ENCODE data around the gene HMGA1. TPM values are rescaled to one million over a fixed set of nuclear protein-coding genes. Genes with fewer than 3 reads are reported as not detected.
"Not testable (repeated sequence)": the region's sequence is repeated elsewhere in the genome, so short reads cannot be mapped to it uniquely, and the experiment has no call there.

HMGA1 gene
- total RNA-seq, 1 experiment from 2014 or later: 337 TPM

DNA sequence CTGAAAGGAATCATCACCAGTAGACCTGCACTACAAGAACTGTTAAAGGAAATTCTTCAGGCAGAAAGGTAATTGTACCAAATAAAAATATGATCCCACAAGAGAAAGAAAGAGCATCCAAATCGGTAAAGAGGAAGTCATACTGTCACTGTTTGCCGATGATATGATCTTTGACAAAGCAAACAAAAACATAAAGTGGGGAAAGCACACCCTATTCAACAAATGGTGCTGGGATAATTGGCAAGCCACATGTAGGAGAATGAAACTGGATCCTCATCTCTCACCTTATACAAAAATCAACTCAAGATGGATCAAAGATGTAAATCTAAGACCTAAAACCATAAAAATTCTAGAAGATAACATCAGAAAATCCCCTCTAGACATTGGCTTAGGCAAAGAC lies 15.7 kb downstream of the HMGA1 start:
- not testable (repeated sequence) for H3K9ac ChIP-seq (ENCODE audit: low read length); H3K4me3 ChIP-seq (ENCODE audit: low read length); H3K9me2 ChIP-seq (replicated peaks; ENCODE audit: insufficient read depth, low read length); H3K36me3 ChIP-seq (ENCODE audit: insufficient read depth, low read length); H3K27me3 ChIP-seq (ENCODE audit: low read length); DNase-seq; H3K27ac ChIP-seq (ENCODE audit: low read length); H3K4me2 ChIP-seq (ENCODE audit: low read depth, low read length, poor library complexity, severe bottlenecking); H4K20me1 ChIP-seq (ENCODE audit: insufficient read depth, low read depth, low read length); H2AFZ ChIP-seq (ENCODE audit: low read length); H3K79me2 ChIP-seq (ENCODE audit: low read length); H3K9me3 ChIP-seq (ENCODE audit: low read length)
- H3K4me1 ChIP-seq (ENCODE audit: low read length): peaks cover 24% of the 10 kb centered on the region

DNA sequence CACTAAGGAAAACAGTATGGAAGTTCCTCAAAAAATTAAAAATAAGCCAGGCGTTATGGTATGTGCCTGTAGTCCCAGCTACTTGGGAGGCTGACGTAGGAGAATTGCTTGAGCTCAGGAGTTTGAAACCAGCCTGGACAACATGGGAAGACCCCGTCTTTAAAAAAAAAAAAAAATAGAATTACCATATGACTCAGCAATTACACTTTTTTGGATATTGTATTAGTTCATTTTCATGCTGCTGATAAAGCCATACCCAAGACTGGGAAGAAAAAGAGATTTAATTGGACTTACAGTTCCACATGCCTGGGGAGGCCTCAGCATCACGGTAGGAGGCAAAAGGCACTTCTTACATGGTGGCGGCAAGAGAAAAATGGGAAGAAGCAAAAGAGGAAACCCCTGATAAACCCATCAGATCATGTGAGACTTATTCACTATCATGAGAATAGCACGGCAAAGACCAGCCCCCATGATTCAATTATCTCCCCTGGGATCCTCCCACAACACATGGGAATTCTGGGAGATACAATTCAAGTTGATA lies 22.9 kb downstream of the HMGA1 start:
- no peaks in the 10 kb centered on the region for H3K27me3 ChIP-seq (ENCODE audit: low read length)
- no peaks in the 10 kb centered on the region for H4K20me1 ChIP-seq (ENCODE audit: insufficient read depth, low read depth, low read length)
- H3K4me2 ChIP-seq (ENCODE audit: low read depth, low read length, poor library complexity, severe bottlenecking): no peak overlapping the region
- H3K36me3 ChIP-seq (ENCODE audit: insufficient read depth, low read length): no peaks in the 10 kb centered on the region
- H2AFZ ChIP-seq (ENCODE audit: low read length): no peak overlapping the region
- no peak overlapping the region for H3K4me3 ChIP-seq (ENCODE audit: low read length)
- no peak overlapping the region for H3K27ac ChIP-seq (ENCODE audit: low read length)
- no peaks in the 10 kb centered on the region for H3K4me1 ChIP-seq (ENCODE audit: low read length)
- no peaks in the 10 kb centered on the region for H3K9me2 ChIP-seq (replicated peaks; ENCODE audit: insufficient read depth, low read length)
- no peak overlapping the region for H3K9ac ChIP-seq (ENCODE audit: low read length)
- H3K9me3 ChIP-seq (ENCODE audit: low read length): no peaks in the 10 kb centered on the region
- H3K79me2 ChIP-seq (ENCODE audit: low read length): no peaks in the 10 kb centered on the region
- no peak for DNase-seq

DNA sequence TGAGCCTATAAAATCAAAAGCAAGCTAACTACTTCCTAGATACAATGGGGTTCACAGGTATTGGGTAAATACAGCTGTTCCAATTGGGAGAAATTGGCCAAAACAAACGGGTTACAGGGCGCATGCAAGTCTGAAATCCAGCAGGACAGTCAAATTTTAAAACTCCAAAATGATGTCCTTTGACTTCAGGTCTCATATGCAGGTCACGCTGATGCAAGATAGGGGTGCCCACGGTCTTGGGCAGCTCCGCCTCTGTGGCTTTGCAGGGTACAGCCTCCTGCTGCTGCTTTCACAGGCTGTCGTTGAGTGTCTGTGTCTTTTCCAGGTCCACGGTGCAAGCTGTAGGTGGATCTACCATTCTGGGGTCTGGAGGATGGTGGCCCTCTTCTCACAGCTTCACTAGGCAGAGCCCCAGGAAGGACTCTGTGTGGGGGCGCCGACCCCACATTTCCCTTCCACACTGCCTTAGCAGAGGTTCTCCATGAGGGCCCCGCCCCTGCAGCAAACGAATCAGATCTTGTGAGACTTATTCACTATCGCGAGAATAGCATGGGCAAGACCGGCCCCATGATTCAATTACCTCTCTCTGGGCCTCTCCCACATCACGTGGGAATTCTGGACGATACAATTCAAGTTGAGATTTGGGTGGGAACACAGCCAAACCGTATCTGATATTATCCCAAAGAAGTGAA lies 24.0 kb downstream of the HMGA1 start:
- no peak overlapping the region for H3K4me2 ChIP-seq (ENCODE audit: low read depth, low read length, poor library complexity, severe bottlenecking)
- no peaks in the 10 kb centered on the region for H3K4me1 ChIP-seq (ENCODE audit: low read length)
- no peak overlapping the region for H3K27ac ChIP-seq (ENCODE audit: low read length)
- no peaks in the 10 kb centered on the region for H3K9me3 ChIP-seq (ENCODE audit: low read length)
- H3K27me3 ChIP-seq (ENCODE audit: low read length): no peaks in the 10 kb centered on the region
- no peak for DNase-seq
- H2AFZ ChIP-seq (ENCODE audit: low read length): no peak overlapping the region
- no peak overlapping the region for H3K9ac ChIP-seq (ENCODE audit: low read length)
- no peak overlapping the region for H3K4me3 ChIP-seq (ENCODE audit: low read length)
- no peaks in the 10 kb centered on the region for H3K9me2 ChIP-seq (replicated peaks; ENCODE audit: insufficient read depth, low read length)
- no peaks in the 10 kb centered on the region for H3K79me2 ChIP-seq (ENCODE audit: low read length)
- H4K20me1 ChIP-seq (ENCODE audit: insufficient read depth, low read depth, low read length): no peaks in the 10 kb centered on the region
- no peaks in the 10 kb centered on the region for H3K36me3 ChIP-seq (ENCODE audit: insufficient read depth, low read length)

DNA sequence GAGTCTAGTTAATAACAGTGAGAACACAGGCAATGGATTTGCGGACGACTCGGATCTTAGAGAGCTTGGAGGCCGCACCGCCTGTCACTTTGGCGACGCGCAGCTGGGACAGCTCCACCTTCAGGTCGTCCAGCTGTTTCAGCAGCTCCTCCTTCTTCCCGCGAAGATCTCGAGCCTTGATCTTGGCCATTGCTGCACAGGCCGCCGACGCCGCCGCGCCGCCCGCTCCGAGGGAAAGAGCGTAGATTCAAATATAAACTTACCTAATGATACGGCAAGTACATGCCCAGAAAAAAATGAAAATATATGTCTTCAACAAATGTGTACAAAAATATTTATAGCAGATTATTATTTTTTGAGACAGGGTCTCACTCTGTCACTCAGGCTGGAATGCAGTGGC lies 26.8 kb downstream of the HMGA1 start:
- not testable (repeated sequence) for H3K79me2 ChIP-seq (ENCODE audit: low read length)

DNA sequence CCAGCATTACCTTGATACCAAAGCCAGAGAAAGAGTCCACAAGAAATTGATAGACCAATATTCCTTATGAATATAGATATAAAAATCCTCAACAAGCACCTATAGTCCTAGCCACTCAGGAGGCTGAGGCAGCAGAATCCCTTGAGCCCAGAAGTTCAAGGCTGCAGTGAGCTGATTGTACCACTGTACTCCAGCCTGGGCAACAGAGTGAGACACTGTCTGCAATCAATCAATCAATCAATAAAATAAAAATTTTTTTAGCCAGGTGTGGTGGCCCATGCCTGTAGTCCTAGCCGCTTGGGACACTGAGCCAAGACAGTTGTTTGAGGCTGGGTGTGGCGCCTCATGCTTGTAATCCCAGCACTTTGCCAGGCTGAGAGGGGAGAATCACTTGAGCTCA lies 31.1 kb downstream of the HMGA1 start:
- no peaks in the 10 kb centered on the region for H4K20me1 ChIP-seq (ENCODE audit: insufficient read depth, low read depth, low read length)
- no peak overlapping the region for H3K9ac ChIP-seq (ENCODE audit: low read length)
- no peaks in the 10 kb centered on the region for H3K27me3 ChIP-seq (ENCODE audit: low read length)
- H3K27ac ChIP-seq (ENCODE audit: low read length): no peak overlapping the region
- no peak for DNase-seq
- no peaks in the 10 kb centered on the region for H3K9me2 ChIP-seq (replicated peaks; ENCODE audit: insufficient read depth, low read length)
- H2AFZ ChIP-seq (ENCODE audit: low read length): no peak overlapping the region
- H3K4me2 ChIP-seq (ENCODE audit: low read depth, low read length, poor library complexity, severe bottlenecking): no peak overlapping the region
- no peak overlapping the region for H3K4me3 ChIP-seq (ENCODE audit: low read length)
- H3K36me3 ChIP-seq (ENCODE audit: insufficient read depth, low read length): no peaks in the 10 kb centered on the region
- no peaks in the 10 kb centered on the region for H3K4me1 ChIP-seq (ENCODE audit: low read length)
- no peaks in the 10 kb centered on the region for H3K79me2 ChIP-seq (ENCODE audit: low read length)
- no peaks in the 10 kb centered on the region for H3K9me3 ChIP-seq (ENCODE audit: low read length)

More for the DNA sequence above, 26.8 kb downstream of the HMGA1 start:
- H3K27me3 ChIP-seq (ENCODE audit: low read length); H3K4me3 ChIP-seq (ENCODE audit: low read length); H3K9me2 ChIP-seq (replicated peaks; ENCODE audit: insufficient read depth, low read length); H2AFZ ChIP-seq (ENCODE audit: low read length); H4K20me1 ChIP-seq (ENCODE audit: insufficient read depth, low read depth, low read length); H3K27ac ChIP-seq (ENCODE audit: low read length); DNase-seq; H3K9ac ChIP-seq (ENCODE audit: low read length); H3K9me3 ChIP-seq (ENCODE audit: low read length); H3K36me3 ChIP-seq (ENCODE audit: insufficient read depth, low read length); H3K4me2 ChIP-seq (ENCODE audit: low read depth, low read length, poor library complexity, severe bottlenecking); H3K4me1 ChIP-seq (ENCODE audit: low read length): not testable (repeated sequence)

DNA sequence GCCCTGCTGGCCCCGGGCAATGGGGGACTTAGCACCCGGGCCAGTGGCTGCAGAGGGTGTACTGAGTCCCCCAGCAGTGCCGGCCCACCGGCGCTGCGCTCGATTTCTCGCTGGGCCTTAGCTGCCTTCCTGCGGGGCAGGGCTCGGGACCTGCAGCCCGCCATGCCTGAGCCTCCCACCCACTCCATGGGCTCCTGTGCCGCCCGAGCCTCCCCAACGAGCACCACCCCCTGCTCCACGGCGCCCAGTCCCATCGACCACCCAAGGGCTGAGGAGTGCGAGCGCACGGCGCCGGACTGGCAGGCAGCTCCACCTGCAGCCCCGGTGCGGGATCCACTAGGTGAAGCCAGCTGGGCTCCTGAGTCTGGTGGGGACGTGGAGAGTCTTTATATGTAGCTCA lies 32.5 kb downstream of the HMGA1 start:
- not testable (repeated sequence) for H2AFZ ChIP-seq (ENCODE audit: low read length); H3K9me2 ChIP-seq (replicated peaks; ENCODE audit: insufficient read depth, low read length); H3K27ac ChIP-seq (ENCODE audit: low read length); H3K27me3 ChIP-seq (ENCODE audit: low read length); H4K20me1 ChIP-seq (ENCODE audit: insufficient read depth, low read depth, low read length); H3K79me2 ChIP-seq (ENCODE audit: low read length); DNase-seq; H3K36me3 ChIP-seq (ENCODE audit: insufficient read depth, low read length); H3K9me3 ChIP-seq (ENCODE audit: low read length); H3K4me3 ChIP-seq (ENCODE audit: low read length); H3K9ac ChIP-seq (ENCODE audit: low read length); H3K4me2 ChIP-seq (ENCODE audit: low read depth, low read length, poor library complexity, severe bottlenecking)
- peaks cover 11% of the 10 kb centered on the region for H3K4me1 ChIP-seq (ENCODE audit: low read length)

DNA sequence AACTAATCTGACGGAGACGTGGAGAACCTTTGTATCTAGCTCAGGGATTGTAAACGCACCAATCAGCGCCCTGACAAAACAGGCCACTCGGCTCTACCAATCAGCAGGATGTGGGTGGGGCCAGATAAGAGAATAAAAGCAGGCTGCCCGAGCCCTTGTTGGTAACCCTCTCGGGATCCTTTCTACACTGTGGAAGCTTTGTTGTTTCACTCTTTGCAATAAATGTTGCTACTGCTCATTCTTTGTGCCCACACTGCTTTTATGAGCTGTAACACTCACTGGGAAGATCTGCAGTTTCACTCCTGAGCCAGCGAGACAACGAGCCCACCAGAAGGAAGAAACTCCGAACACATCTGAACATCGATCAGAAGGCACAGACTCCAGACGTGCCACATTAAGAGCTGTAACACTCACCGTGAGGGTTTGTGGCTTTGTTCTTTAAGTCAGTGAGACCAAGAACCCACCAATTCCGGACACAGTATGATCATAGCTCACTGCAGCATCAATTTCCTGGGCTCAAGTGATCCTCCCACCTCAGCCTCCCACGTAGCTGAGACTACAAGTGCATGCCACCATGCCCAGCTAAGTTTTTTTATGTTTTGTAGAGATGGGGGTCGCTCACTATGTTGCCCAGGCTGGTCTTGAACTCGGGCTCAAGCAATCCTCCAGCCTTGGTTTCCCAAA lies 33.1 kb downstream of the HMGA1 start:
- not testable (repeated sequence) for DNase-seq; H3K9me3 ChIP-seq (ENCODE audit: low read length); H2AFZ ChIP-seq (ENCODE audit: low read length); H3K4me2 ChIP-seq (ENCODE audit: low read depth, low read length, poor library complexity, severe bottlenecking); H3K4me3 ChIP-seq (ENCODE audit: low read length); H3K27me3 ChIP-seq (ENCODE audit: low read length); H3K36me3 ChIP-seq (ENCODE audit: insufficient read depth, low read length); H3K9me2 ChIP-seq (replicated peaks; ENCODE audit: insufficient read depth, low read length); H4K20me1 ChIP-seq (ENCODE audit: insufficient read depth, low read depth, low read length); H3K79me2 ChIP-seq (ENCODE audit: low read length); H3K27ac ChIP-seq (ENCODE audit: low read length); H3K9ac ChIP-seq (ENCODE audit: low read length)
- H3K4me1 ChIP-seq (ENCODE audit: low read length): peaks cover 13% of the 10 kb centered on the region

DNA sequence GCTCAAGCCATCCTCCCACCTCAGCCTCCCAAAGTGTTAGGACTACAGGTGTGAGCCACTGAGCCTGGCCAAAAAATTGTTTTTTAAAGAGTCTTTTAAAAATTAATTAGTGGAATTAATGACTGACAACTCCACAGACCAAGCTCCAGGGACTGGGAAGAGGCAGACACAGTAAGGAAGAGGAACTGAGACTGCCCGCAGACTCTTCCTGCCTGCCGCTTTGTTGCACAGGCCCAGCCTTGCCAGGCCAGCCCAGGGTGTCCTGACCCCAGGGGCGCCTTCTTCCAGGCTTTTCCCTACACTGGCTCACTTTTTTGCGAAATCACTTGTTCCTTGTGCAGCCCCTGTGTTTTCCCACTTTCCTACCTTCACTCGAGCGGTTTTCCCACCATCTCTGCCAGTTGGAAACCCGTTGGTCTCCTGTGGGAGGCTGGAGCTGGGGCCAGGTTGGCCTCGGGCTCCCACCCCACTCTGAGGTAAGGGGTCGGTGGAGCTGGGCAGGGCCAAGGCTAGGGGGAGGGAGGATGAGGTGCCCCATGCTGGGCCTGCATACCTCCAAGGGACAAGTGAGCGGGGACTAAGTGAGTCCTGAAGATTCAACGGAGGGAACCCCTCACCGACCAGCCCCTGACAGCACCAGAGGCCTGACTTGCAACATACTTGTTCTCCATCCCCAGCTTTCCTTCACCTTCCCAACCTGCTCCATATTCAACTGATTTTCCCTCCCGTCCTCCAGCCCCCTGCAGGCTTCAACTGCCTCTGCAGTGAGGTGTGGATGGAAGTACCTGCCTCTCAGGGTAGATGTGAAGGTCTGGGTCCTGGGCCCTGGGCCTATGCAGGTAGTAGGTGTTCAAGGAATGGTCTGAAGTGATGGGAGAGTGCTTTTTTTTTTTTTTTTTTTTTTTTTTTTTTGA lies 35.6 kb downstream of the HMGA1 start:
- Histone ChIP-seq H3K36me3 (ENCODE audit: insufficient read depth, low read length) (no peaks in the 10 kb centered on the region), H3K79me2 (ENCODE audit: low read length) (no peaks in the 10 kb centered on the region), H4K20me1 (ENCODE audit: insufficient read depth, low read depth, low read length) (no peaks in the 10 kb centered on the region), H3K9ac (ENCODE audit: low read length) (no peak overlapping the region), H3K9me3 (ENCODE audit: low read length) (no peaks in the 10 kb centered on the region), H2AFZ (ENCODE audit: low read length) (no peak overlapping the region), H3K4me2 (ENCODE audit: low read depth, low read length, poor library complexity, severe bottlenecking) (no peak overlapping the region), H3K9me2 (replicated peaks; ENCODE audit: insufficient read depth, low read length) (no peaks in the 10 kb centered on the region), H3K27me3 (ENCODE audit: low read length) (no peaks in the 10 kb centered on the region), H3K4me1 (ENCODE audit: low read length) (peaks cover 13% of the 10 kb centered on the region), H3K4me3 (ENCODE audit: low read length) (no peak overlapping the region), H3K27ac (ENCODE audit: low read length) (no peak overlapping the region)
- DNase-seq: no peak

All from Karpas-422 (cell line).